CD14-positive monocyte (primary cell): Measurements from ENCODE around the gene FGF21. TPM values are rescaled to one million over a fixed set of nuclear protein-coding genes. Genes with fewer than 3 reads are reported as not detected.
"Not testable (repeated sequence)": the region's sequence is repeated elsewhere in the genome, so short reads cannot be mapped to it uniquely, and the experiment has no call there.

ENCODE experiments used
- DNase-seq, 3 donors: peaks; one replicate each; pipeline ENCODE4 v3.0.0-alpha.2; 2011 to 2022
- H2AFZ ChIP-seq: 2 replicates; pipeline ENCODE4 v1.6.0; 2012; ENCODE audit warnings: mild to moderate bottlenecking, low read depth, low read length, inconsistent platforms; ENCODE audit not compliant: insufficient read depth, poor library complexity, severe bottlenecking
- H3K27ac ChIP-seq, 2 donors: 1 replicate in 1 of 2; 2 replicates in 1 of 2; pipeline ENCODE4 v1.5.1; 2012 to 2013; ENCODE audit warnings: low read length in 2 of 2, control low read depth in 1 of 2, inconsistent platforms in 1 of 2, low read depth in 1 of 2, mild to moderate bottlenecking in 1 of 2
- H3K27me3 ChIP-seq, 2 donors: one replicate each; pipeline versions ENCODE4 v1.6.0 to v1.6.1; 2011 to 2013; ENCODE audit warnings: low read length in 2 of 2; ENCODE audit not compliant: control insufficient read depth in 2 of 2, insufficient read depth in 2 of 2
- H3K36me3 ChIP-seq, 2 donors: replicated peaks in 1 of 2; 1 replicate in 1 of 2; 2 replicates in 1 of 2; pipeline versions ENCODE4 v1.5.1 to v1.6.1; 2012 to 2013; ENCODE audit warnings: low read length in 2 of 2, control low read depth in 1 of 2, inconsistent platforms in 1 of 2, mild to moderate bottlenecking in 1 of 2; ENCODE audit not compliant: insufficient read depth in 2 of 2, control insufficient read depth in 1 of 2
- H3K4me1 ChIP-seq, 2 donors: 1 replicate in 1 of 2; 2 replicates in 1 of 2; pipeline versions ENCODE4 v1.5.1 to v1.6.1; 2012 to 2013; ENCODE audit warnings: low read length in 2 of 2, control low read depth in 1 of 2, inconsistent platforms in 1 of 2, mild to moderate bottlenecking in 1 of 2, moderate library complexity in 1 of 2; ENCODE audit not compliant: insufficient read depth in 2 of 2, control insufficient read depth in 1 of 2
- H3K4me2 ChIP-seq: replicated peaks from 2 replicates; pipeline ENCODE3; 2012; ENCODE audit warnings: low read length, moderate library complexity, mild to moderate bottlenecking; ENCODE audit not compliant: poor library complexity, severe bottlenecking; ENCODE audit errors: extremely low read depth
- H3K4me3 ChIP-seq, 3 experiments: fragments of 200-600 bp in 1 of 3; sonication (generic) in 1 of 3; replicated peaks in 1 of 3; 1 replicate in 2 of 3; 2 replicates in 1 of 3; pipeline ENCODE4 v1.5.1; 2011 to 2013; ENCODE audit warnings: low read length in 3 of 3, mild to moderate bottlenecking in 3 of 3, control low read depth in 2 of 3, low read depth in 2 of 3, inconsistent platforms in 1 of 3, moderate library complexity in 1 of 3
- H3K79me2 ChIP-seq: 2 replicates; pipeline ENCODE4 v1.6.0; 2012; ENCODE audit warnings: mild to moderate bottlenecking, control low read depth, inconsistent platforms, low read length, moderate library complexity; ENCODE audit not compliant: insufficient read depth
- H3K9ac ChIP-seq: 2 replicates; pipeline ENCODE4 v1.6.0; 2017; ENCODE audit warnings: low read length, mild to moderate bottlenecking; ENCODE audit not compliant: insufficient read depth, poor library complexity, severe bottlenecking
- H3K9me3 ChIP-seq, 2 donors: replicated peaks in 1 of 2; 1 replicate in 1 of 2; 2 replicates in 1 of 2; pipeline versions ENCODE4 v1.5.1 to v1.6.1; 2012 to 2013; ENCODE audit warnings: low read length in 2 of 2, control low read depth in 1 of 2; ENCODE audit not compliant: control insufficient read depth in 1 of 2, insufficient read depth in 1 of 2
- H4K20me1 ChIP-seq: 2 replicates; pipeline ENCODE4 v1.6.0; 2012; ENCODE audit warnings: mild to moderate bottlenecking, low read length, control low read depth, moderate library complexity; ENCODE audit not compliant: insufficient read depth
- H3K27ac Mint-ChIP-seq, 7 donors: one replicate each; pipeline ENCODE4 v1.8.0; 2020; ENCODE audit warnings: mild to moderate bottlenecking in 7 of 7, mixed read lengths in 7 of 7, moderate library complexity in 6 of 7, inconsistent platforms in 2 of 7
- H3K27me3 Mint-ChIP-seq, 3 donors: one replicate each; pipeline ENCODE4 v1.8.0; 2021 to 2022; ENCODE audit warnings: low read depth in 3 of 3, mild to moderate bottlenecking in 3 of 3, mixed read lengths in 3 of 3, moderate library complexity in 3 of 3, inconsistent platforms in 1 of 3
- H3K36me3 Mint-ChIP-seq, 2 donors: one replicate each; pipeline ENCODE4 v1.8.0; 2020; ENCODE audit warnings: mixed read lengths in 2 of 2, inconsistent platforms in 1 of 2, mild to moderate bottlenecking in 1 of 2
- H3K4me1 Mint-ChIP-seq: one replicate; pipeline ENCODE4 v1.8.0; 2020; ENCODE audit warnings: mild to moderate bottlenecking, mixed read lengths
- H3K4me3 Mint-ChIP-seq, 2 donors: one replicate each; pipeline ENCODE4 v1.8.0; 2020; ENCODE audit warnings: mild to moderate bottlenecking in 2 of 2, mixed read lengths in 2 of 2, moderate library complexity in 1 of 2
- H3K9me3 Mint-ChIP-seq, 7 donors: one replicate each; pipeline ENCODE4 v1.8.0; 2020 to 2022; ENCODE audit warnings: mixed read lengths in 7 of 7, mild to moderate bottlenecking in 6 of 7, moderate library complexity in 6 of 7, inconsistent platforms in 2 of 7
- CTCF ChIP-seq: fragments of 200-600 bp; IDR thresholded peaks from one replicate; pipeline ENCODE4 v1.8.0; 2022; ENCODE audit warnings: antibody characterized with exemption, mild to moderate bottlenecking
- WGBS: methylation state at CpG from one replicate; pipeline ENCODE4 v1.1.5; 2013; ENCODE audit warnings: missing lambda C conversion rate; ENCODE audit not compliant: insufficient coverage; 5-methylcytosine and 5-hydroxymethylcytosine counted together
- intact Hi-C, 2 donors: fragments of 100-400 bp; cut with micrococcal nuclease; formaldehyde crosslinking; loops; one replicate each; pipeline versions ENCODE4 v1.15.0 to v1.15.1; 2023
- polyA plus RNA-seq, 3 donors: library from polyadenylated mRNA; depleted of rRNA in 1 of 3; unstranded in 2 of 3; stranded (reverse) in 1 of 3; fragments of 300-500 nt in 2 of 3; fragments of >200 nt in 1 of 3; fragmentation: Illumina TruSeq in 2 of 3; gene quantifications; 1 replicate in 2 of 3; 2 replicates in 1 of 3; pipeline ENCODE4 v1.2.3, GENCODE V29; 2012 to 2021

Gene FGF21
- polyA plus RNA-seq, 3 donors: not detected

GRCh38 chr19:48715681-48716171, 39.6 kb upstream of the FGF21 start:
- Mint-ChIP-seq H3K27ac (peak overlapping the region in 1 of 7 donors; percentile 5), H3K9me3 (peaks cover 0 to 12% (median 4%) of the 10 kb centered on the region in 7 donors), H3K36me3 (no peaks in the 10 kb centered on the region), H3K4me1 (peaks cover 18% of the 10 kb centered on the region), H3K4me3 (no peak overlapping the region), H3K27me3 (peaks cover 6 to 10% (median 6%) of the 10 kb centered on the region in 3 donors)
- H3K9ac ChIP-seq: no peak overlapping the region
- no peak overlapping the region for H3K4me2 ChIP-seq
- H2AFZ ChIP-seq: no peak overlapping the region
- H3K36me3 ChIP-seq: no peaks in the 10 kb centered on the region
- DNase-seq: no peak
- H4K20me1 ChIP-seq: no peaks in the 10 kb centered on the region
- WGBS: 95% methylated on average over 12 of the region's 19 CpGs
- no peak overlapping the region for H3K4me3 ChIP-seq
- no peaks in the 10 kb centered on the region for H3K79me2 ChIP-seq
- peaks cover 0 to 8% of the 10 kb centered on the region in 2 donors for H3K9me3 ChIP-seq
- H3K4me1 ChIP-seq: peaks cover 21 to 27% of the 10 kb centered on the region in 2 donors
- H3K27ac ChIP-seq: no peak overlapping the region
- intact Hi-C loops: loop anchor here in 1 of 2 donors (10.0 kb wide), 1 partner anchor 71 kb away; the partner anchor contains the start of gene CA11
- peaks cover 0 to 2% of the 10 kb centered on the region in 2 donors for H3K27me3 ChIP-seq
- no peak for TF ChIP-seq CTCF

GRCh38 chr19:48716562-48717291, 38.6 kb upstream of the FGF21 start:
- no peaks in the 10 kb centered on the region for H3K79me2 ChIP-seq
- H3K27ac Mint-ChIP-seq: peak overlapping the region in 1 of 7 donors; percentile 76
- 62% methylated on average over 23 of the region's 24 CpGs for WGBS
- peaks cover 23% of the 10 kb centered on the region for H3K4me1 Mint-ChIP-seq
- intact Hi-C loops: loop anchor here in 1 of 2 donors (10.0 kb wide), 1 partner anchor 72 kb away; the partner anchor contains the start of gene CA11
- peaks cover 26 to 36% of the 10 kb centered on the region in 2 donors for H3K4me1 ChIP-seq
- no peak for TF ChIP-seq CTCF
- H3K9ac ChIP-seq: no peak overlapping the region
- H3K9me3 ChIP-seq: no peaks in the 10 kb centered on the region
- peaks cover 0 to 4% (median 0%) of the 10 kb centered on the region in 7 donors for H3K9me3 Mint-ChIP-seq
- H3K4me3 ChIP-seq: no peak overlapping the region
- no peak overlapping the region for H2AFZ ChIP-seq
- no peak for DNase-seq
- H3K27me3 Mint-ChIP-seq: peaks cover 6 to 9% (median 6%) of the 10 kb centered on the region in 3 donors
- H3K4me3 Mint-ChIP-seq: peak overlapping the region in 1 of 2 donors; percentile 12
- no peaks in the 10 kb centered on the region for H3K36me3 Mint-ChIP-seq
- no peak overlapping the region for H3K27ac ChIP-seq
- no peaks in the 10 kb centered on the region for H3K36me3 ChIP-seq
- H3K27me3 ChIP-seq: peaks cover 0 to 2% of the 10 kb centered on the region in 2 donors
- no peaks in the 10 kb centered on the region for H4K20me1 ChIP-seq
- no peak overlapping the region for H3K4me2 ChIP-seq

- H3K27ac ChIP-seq, H3K36me3 ChIP-seq, H3K9ac ChIP-seq, H3K79me2 ChIP-seq, H3K27ac Mint-ChIP-seq, H4K20me1 ChIP-seq, H3K36me3 Mint-ChIP-seq, H3K4me2 ChIP-seq, H3K9me3 ChIP-seq, H3K27me3 ChIP-seq, H2AFZ ChIP-seq, H3K4me3 ChIP-seq, H3K4me3 Mint-ChIP-seq, DNase-seq, H3K27me3 Mint-ChIP-seq, H3K9me3 Mint-ChIP-seq: not testable (repeated sequence)
- peaks cover 23 to 33% of the 10 kb centered on the region in 2 donors for H3K4me1 ChIP-seq
- peaks cover 17% of the 10 kb centered on the region for H3K4me1 Mint-ChIP-seq
- WGBS: 98% methylated on average over 8 of the region's 13 CpGs
- intact Hi-C loops: loop anchor here in 1 of 2 donors (10.0 kb wide), 1 partner anchor 73 kb away; the partner anchor contains the start of gene CA11
Observed at GRCh38 chr19:48718106-48718505, 37.2 kb upstream of the FGF21 start.
